GM12878 (cell line): ENCODE results near the gene LCE1F.

Experiments used
- CHD2 ChIP-seq: IDR thresholded peaks from 2 replicates; pipeline ENCODE4 v1.6.1; 2011; ENCODE audit warnings: low read depth, low read length, improper control_type of control experiment, borderline replicate concordance
- NFXL1 ChIP-seq: fragments of 450-650 bp; IDR thresholded peaks from 2 replicates; pipeline ENCODE4 v1.6.1; 2017; ENCODE audit warnings: antibody characterized with exemption, mild to moderate bottlenecking, borderline replicate concordance
- POLR2A ChIP-seq: IDR thresholded peaks from 2 replicates; pipeline ENCODE4 v1.6.1; 2011; ENCODE audit warnings: low read depth, mild to moderate bottlenecking, low read length
- TF ChIP-seq, protein P1 (sequence below), 3 experiments: IDR thresholded peaks in 2 of 3; conservative IDR thresholded peaks in 1 of 3; 2 replicates each; pipeline ENCODE4 v1.5.1; 2011; ENCODE audit warnings: low read depth in 3 of 3, low read length in 3 of 3, mild to moderate bottlenecking in 3 of 3, control low read depth in 2 of 3, moderate library complexity in 2 of 3, inconsistent platforms in 1 of 3, mixed read lengths in 1 of 3; ENCODE audit not compliant: control insufficient read depth in 2 of 3, insufficient read depth in 1 of 3; ENCODE audit errors: extremely low read depth in 1 of 3

DNA sequence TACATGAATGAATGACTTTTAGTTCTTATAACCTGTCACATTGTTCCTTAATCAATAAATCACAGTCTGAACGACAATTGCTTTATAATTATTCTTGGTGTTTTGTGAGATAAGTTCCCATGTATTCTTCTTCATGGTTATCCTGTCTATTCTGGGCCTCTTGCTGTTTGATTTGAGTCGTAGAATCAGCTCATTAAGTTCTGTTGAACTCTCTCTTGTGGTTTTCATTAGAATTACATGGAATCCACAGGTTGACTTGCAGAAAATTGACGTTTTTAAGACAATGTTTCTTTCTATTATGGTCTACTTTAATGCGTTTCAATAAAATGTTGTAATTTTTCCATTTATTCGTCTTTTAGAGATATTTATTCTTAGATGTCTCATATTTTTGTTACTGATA is 48.4 kb downstream of the LCE1F start:
- TF ChIP-seq, protein P1, sequence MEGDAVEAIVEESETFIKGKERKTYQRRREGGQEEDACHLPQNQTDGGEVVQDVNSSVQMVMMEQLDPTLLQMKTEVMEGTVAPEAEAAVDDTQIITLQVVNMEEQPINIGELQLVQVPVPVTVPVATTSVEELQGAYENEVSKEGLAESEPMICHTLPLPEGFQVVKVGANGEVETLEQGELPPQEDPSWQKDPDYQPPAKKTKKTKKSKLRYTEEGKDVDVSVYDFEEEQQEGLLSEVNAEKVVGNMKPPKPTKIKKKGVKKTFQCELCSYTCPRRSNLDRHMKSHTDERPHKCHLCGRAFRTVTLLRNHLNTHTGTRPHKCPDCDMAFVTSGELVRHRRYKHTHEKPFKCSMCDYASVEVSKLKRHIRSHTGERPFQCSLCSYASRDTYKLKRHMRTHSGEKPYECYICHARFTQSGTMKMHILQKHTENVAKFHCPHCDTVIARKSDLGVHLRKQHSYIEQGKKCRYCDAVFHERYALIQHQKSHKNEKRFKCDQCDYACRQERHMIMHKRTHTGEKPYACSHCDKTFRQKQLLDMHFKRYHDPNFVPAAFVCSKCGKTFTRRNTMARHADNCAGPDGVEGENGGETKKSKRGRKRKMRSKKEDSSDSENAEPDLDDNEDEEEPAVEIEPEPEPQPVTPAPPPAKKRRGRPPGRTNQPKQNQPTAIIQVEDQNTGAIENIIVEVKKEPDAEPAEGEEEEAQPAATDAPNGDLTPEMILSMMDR (IDR thresholded peaks at IDR 0.05 in 2 of 3, conservative IDR thresholded peaks at IDR 0.05 in 1 of 3; ENCODE audit: control insufficient read depth in 2 of 3, extremely low read depth in 1 of 3, insufficient read depth in 1 of 3, low read depth in 3 of 3, low read length in 3 of 3), result no peak
- TF ChIP-seq CHD2 (no peak), POLR2A (no peak), NFXL1 (no peak)
